GM19240 (cell line): Measurements from ENCODE around the gene KIF5C.
"Not testable (repeated sequence)": the region's sequence is repeated elsewhere in the genome, so short reads cannot be mapped to it uniquely, and the experiment has no call there.

Experiments used
- DNase-seq: peaks from one replicate; pipeline ENCODE4 v3.0.0; 2011; ENCODE audit warnings: low spot score; ENCODE audit not compliant: insufficient read length

The KIF5C gene

GRCh38 chr2:148963461-148963860 lies 88.4 kb downstream of the KIF5C start:
- no peak for DNase-seq

DNA sequence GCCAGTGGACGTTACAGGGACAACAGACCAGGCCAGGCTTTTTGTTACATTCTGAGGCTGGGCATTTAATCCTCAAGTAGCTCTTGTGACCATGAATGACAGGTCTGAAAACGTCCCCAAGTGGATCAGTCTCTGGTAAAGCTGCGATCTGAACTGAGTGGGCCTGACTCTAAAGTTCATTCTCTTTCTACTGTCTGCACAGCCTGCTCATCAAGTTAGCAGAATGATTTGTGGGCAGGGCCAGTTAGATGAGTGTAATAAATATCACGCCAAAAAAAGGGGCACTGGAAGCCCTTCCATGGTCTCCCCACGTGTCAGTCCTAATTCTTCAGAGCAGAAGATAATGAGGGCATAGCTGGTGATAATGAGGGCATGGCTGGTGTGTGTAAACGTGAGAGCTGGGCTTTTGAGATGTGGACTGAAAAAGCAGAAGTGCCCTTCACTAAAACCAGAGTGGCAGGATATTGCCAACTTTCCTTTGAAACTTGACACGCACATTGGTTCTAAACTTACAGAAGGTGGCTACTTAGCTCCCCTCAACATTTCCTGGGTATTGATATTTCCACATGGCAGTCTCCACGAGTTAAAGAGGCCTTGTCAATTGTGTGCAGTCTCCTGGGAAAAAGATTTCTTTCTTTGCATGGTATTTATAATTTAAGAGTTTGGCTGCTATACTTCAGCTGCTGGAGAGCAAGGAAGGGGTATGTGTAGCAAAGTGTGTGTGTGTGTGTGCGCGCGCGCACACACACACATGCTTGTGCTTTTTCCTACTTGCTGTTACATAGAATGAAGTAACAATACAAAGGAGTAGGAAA lies 90.8 kb downstream of the KIF5C start:
- no peak for DNase-seq

GRCh38 chr2:148966438-148966758 lies 91.4 kb downstream of the KIF5C start:
- no peak for DNase-seq

DNA sequence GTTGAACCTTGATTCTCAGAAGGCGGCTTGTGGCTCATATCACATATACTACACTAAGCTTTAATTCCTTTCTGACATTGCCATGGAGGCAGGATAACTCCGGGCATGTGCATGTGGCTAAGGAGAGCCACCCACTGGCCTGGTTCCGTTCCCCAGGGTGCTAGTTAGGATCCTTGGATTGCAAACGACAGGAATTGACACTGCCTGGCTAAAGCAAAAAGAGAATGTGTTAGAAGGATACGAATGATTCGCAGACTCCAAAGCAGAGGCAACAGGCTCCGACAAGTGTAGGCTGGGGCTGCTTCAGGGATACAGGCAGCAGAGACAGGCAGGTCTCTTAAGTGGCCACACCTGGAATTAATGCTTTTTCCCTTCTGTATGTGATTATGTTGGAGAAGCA lies 92.0 kb downstream of the KIF5C start:
- DNase-seq, result no peak

DNA sequence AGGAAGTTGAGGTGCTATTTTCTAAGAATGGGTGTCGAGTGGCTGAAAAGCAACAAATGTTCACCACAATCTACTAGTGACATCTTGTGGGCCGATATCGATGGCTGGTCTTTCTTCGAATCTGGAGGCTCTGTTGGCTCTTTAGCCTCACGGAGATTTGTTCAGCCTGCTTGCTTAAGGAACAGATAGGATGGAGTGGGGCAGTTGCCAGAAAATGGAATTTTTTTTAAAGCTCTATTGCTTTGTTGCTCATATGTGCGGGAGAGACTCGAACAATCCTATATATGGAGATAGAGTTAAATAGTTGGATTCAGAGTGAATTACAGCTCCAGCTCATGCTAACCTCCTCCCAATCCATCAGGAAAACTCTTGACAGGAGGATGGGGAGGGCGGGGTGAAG lies 92.6 kb downstream of the KIF5C start:
- DNase-seq, result no peak

DNA sequence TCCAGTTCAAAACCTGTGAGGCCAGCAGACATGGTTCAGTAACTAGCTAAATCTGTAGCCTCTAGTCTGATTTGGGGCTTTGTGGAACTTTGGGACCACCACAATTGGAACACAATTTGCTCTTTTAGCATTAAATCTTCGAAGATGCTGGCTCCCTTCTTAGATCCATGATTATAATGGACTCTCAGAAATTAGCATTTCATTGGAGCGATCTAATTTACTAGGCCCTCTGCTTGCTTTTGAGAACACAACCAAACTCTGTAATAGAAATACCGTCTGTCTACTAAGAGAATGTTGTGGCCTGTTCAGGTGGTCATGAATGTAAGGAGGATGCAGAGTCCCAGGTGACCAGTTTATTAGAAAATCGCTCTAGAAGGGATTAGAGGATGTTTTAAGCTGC lies 93.3 kb downstream of the KIF5C start:
- DNase-seq, result no peak

DNA sequence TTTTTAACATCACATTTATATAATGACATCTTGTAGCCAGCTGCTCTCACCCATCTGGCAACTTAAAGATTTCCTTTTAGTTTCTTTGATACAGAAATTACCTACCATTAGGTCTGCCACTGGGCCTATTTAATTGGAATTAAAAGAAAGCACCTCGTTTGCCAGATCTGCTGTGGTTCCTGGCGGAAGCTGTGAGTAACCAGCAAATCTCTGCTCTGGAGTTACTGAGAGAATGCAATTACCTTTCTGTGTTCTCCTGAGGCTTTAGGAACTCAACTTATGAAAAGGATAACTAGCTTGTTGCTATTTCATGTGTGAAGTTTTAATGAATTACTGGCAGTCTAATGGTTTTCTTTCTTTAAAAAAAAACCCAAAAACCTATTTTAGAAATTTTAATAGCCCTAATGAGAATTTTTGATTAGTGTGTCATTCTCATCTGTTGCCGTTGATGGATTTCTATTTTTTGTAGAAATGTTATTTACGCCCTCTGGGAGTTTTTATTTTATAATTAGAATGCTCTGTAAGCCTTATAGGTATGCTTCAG lies 93.8 kb downstream of the KIF5C start:
- DNase-seq, result no peak

DNA sequence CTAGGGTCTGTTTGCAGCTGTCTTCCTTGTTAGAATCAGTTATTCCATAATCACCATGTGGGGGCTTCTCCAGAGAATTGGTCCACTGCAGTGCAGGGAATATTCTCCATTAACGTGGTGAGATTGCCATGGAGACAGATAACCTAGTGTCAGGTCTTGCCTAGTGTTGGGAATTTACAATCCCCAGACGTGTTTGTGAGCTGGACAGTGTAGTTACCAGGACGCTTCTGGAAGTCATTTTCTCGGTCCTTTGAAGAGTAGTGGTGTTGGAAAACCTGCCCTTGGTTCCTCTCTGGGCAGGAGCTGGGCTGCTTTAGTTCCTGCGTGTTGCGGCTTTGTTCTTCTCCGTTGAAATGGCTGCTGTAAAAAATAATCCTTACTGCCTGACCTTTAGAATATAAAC lies 94.6 kb downstream of the KIF5C start:
- no peak for DNase-seq

- no peak for DNase-seq
Measured at GRCh38 chr2:148970385-148970784, 95.4 kb downstream of the KIF5C start.

GRCh38 chr2:148971547-148971946 lies 96.5 kb downstream of the KIF5C start:
- peak; percentile 12 for DNase-seq

- DNase-seq, result no peak
Measured at GRCh38 chr2:148974095-148974494, 99.1 kb downstream of the KIF5C start.

- DNase-seq, result no peak
Measured at GRCh38 chr2:148978026-148978685, 103.1 kb downstream of the KIF5C start.

DNA sequence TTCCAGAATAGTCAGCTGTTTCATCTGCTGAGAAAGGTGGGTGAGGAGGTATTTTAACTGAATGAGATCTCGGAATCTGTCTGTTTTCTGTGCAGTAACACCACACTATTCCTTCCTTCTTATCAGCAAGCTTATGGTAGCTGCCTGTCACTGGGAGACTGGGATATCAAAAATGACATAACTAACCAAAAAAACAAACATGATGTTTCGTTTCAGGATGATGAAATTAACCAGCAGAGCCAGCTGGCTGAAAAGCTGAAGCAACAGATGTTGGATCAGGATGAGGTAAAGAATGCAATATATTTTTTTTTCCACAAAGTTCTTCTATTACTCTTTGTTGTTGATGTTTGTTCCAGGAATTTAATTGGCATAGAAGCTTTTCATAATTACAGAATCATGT lies 103.7 kb downstream of the KIF5C start:
- no peak for DNase-seq

- DNase-seq, result no peak
Measured at GRCh38 chr2:148979164-148979918, 104.3 kb downstream of the KIF5C start.

GRCh38 chr2:148979919-148980277 lies 104.9 kb downstream of the KIF5C start:
- no peak for DNase-seq

DNA sequence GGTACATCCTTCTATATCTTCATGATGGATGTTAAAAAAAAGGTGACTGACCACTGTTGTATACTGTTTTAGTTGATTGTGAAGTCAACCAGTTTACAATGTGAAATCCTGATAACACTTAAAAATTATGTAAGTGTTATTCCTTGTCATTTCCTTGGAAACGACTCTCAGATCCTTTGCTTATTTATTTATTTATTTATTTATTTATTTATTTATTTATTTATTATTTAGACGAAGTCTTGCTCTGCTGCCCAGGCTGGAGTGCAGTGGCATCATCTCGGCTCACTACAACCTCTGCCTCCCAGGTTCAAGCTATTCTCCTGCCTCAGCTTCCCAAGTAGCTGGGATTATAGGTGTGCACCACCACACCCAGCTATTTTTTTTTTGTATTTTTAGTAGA lies 105.5 kb downstream of the KIF5C start:
- not testable (repeated sequence) for DNase-seq

DNA sequence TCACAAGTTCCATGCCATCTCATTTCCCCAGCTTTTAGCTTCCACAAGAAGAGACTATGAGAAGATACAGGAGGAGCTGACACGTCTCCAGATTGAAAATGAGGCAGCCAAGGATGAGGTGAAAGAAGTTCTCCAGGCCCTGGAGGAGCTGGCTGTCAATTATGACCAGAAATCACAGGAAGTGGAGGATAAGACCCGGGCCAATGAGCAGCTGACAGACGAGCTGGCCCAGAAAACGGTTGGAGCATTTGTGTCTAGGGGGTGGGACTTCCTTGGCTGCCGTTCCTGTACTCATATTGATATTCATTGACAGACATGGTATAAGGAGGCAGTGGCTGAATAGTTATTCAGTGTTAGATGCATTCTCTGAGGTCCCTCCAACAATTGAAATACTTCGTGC lies 106.3 kb downstream of the KIF5C start:
- DNase-seq, result no peak

GRCh38 chr2:148981781-148982180 lies 106.8 kb downstream of the KIF5C start:
- no peak for DNase-seq

DNA sequence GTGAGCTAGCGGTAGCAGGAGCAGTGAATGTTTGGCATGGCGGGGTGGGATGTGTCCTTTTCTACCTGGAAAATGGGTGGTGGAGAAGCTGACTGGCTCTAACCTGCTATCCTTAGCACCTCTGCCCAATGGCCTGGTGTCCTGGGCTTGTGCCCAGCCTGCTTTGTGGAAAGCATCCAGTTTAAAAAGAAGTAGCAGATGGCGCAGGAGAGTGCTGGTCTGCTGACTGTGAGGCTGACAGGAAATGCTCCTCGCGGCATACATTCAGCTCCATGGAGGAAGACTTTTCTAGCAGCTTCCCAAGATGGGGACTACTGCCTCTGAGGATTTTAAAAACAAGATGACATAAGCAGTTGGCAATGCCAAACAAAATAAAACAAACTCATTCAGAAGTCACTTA lies 107.3 kb downstream of the KIF5C start:
- DNase-seq, result no peak

DNA sequence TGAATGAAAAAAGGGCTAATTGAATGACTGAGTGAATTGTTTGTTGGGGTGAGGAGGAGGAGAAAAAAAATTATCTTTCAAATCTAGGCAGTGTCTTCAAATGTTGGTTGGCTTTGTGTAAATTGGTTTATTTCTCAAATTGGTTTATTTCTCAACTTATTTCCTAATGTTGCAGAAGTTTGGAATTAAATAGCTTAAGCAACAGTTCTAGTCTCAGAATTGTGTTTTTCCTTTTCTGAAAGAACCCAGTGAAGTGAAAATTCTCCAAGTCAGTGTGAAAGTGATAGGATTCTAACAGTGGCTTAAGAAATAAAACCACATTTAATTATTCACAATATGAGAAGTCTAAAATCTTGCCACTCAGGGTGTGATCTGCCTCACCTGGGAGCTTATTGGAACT lies 108.9 kb downstream of the KIF5C start:
- no peak for DNase-seq

- DNase-seq, result no peak
Measured at GRCh38 chr2:148984449-148984848, 109.4 kb downstream of the KIF5C start.

DNA sequence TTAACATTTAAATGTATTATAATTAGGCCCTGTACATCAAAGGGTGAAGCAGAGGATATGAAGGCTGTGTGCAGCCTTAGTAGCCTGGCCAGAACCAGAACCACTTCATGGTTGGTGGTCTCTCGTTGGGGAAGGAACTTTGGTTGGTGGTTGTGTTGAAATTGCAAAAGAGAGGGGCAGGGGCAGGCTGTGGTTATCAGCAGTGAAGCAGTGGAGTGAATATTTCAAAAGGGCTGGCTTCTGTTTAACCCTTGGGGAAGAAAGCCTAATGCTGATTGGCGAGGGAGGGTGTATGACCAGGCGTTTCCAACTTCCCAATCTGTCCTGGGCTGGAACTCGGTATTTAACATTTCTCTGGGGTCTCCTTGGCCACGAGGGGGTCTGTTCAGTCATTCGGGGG lies 112.3 kb downstream of the KIF5C start:
- DNase-seq, result no peak
